Uterus (tissue), 2 donors: ENCODE measurements around the gene UQCR10.

ENCODE experiments used
- POLR2A ChIP-seq, 2 donors: fragments of 450-650 bp; IDR thresholded peaks; one replicate each; pipeline ENCODE4 v1.6.1; 2016; ENCODE audit warnings: antibody characterized with exemption in 2 of 2, mild to moderate bottlenecking in 1 of 2, moderate library complexity in 1 of 2
- TF ChIP-seq, protein P1 (sequence below), 4 experiments: fragments of 200-600 bp in 2 of 4; fragments of 450-650 bp in 2 of 4; sonication (generic) in 2 of 4; IDR thresholded peaks; one replicate each; pipeline ENCODE4 v1.5.1; 2016 to 2019; ENCODE audit warnings: antibody characterized with exemption in 4 of 4, mild to moderate bottlenecking in 2 of 4, moderate library complexity in 1 of 4

DNA sequence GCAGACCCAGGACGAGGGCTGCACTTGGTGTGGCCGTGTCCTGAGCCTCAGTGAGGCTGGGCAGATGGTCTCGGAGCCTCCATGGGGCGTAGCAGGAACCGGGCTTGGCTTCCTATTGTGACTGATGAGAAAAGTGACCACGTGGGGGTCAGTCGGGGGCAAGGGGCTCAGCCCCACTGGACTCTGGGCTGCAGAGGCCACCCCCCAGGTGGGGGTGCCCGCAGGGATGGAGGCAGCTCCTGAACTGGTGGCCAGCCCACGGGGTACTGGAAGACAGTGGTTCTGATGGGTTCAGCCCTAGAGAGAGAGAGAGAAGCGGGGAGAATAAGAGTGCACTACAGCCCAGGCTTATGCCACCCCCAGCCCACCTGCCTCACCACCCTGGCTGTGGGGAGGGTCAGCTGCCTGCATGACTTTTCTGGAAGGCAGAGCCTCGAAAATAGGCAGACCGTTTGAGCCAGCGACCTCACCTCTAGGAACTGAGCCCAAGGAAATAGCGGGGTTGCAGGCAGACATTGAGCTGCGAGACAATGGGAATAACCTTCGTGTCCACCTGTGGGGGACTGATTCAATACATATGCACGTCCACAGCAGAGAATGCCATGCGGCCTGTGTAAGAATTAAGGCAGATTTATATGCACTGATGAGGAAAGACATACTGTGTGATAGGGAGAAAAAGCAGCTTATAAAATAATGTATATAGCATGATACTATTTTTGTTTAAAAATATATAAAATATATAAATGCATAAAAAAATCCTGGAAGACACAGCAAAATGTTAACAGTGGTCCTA lies 35.9 kb upstream of the UQCR10 start:
- TF ChIP-seq, protein P1, sequence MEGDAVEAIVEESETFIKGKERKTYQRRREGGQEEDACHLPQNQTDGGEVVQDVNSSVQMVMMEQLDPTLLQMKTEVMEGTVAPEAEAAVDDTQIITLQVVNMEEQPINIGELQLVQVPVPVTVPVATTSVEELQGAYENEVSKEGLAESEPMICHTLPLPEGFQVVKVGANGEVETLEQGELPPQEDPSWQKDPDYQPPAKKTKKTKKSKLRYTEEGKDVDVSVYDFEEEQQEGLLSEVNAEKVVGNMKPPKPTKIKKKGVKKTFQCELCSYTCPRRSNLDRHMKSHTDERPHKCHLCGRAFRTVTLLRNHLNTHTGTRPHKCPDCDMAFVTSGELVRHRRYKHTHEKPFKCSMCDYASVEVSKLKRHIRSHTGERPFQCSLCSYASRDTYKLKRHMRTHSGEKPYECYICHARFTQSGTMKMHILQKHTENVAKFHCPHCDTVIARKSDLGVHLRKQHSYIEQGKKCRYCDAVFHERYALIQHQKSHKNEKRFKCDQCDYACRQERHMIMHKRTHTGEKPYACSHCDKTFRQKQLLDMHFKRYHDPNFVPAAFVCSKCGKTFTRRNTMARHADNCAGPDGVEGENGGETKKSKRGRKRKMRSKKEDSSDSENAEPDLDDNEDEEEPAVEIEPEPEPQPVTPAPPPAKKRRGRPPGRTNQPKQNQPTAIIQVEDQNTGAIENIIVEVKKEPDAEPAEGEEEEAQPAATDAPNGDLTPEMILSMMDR (IDR thresholded peaks at IDR 0.05): no peak
- no peak for TF ChIP-seq POLR2A (IDR thresholded peaks at IDR 0.05)
